ENCODE results near the gene JPH3.

The JPH3 gene

DNA sequence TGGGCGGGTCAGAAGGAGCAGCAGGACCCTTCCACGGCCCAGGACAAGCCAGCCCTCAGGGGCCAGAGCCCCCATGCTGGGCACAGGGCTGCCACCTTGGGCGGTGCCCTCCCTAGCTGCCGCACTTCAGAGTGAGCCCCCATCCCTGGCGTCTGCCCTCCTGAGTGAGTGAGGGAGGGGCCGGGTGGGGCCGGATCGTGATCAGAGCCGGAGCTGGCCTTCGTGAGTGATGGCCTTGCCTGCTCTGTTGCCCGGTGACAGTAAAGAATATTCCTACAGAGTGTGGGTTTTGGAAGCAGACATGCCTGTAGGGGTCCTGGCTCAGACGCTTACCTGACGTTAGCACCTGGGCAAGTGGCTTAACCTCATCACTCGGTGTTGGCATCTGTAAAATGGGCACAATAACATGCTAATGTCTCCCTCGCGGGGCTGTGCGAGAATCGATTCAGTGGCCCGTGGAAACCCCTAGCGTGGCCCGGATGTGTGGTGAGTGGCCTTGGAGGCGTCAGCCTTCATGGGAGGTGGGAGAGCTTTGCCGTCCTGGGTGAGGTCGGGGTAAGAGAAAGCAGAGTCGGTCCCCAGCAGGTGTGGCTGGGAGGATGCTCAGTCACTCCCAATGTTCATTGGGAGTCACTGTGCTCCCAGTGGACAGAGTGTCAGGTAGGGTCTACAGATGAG, 26.1 kb downstream of the JPH3 start:
- no peak for DNase-seq

DNA sequence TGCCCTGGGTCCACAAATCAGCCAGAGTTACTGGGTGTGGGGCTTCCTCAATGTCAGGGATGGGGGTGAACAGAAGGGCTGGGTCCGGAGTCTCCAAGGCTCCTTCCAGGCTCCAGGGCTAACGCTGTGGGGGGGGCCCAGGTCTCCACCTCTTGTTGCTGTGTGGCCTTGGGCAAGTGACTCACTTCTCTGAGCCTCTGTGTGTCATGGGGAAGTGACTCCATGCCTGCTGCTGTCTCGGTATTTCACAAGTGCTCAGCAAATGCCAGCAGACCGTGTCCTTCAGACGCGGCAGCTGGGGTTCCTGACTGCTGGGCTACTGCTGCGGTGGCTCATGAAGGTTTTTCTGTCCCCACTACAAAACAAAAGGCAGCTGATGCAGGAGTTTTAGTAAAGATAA, 26.6 kb downstream of the JPH3 start:
- no peak for DNase-seq

DNA sequence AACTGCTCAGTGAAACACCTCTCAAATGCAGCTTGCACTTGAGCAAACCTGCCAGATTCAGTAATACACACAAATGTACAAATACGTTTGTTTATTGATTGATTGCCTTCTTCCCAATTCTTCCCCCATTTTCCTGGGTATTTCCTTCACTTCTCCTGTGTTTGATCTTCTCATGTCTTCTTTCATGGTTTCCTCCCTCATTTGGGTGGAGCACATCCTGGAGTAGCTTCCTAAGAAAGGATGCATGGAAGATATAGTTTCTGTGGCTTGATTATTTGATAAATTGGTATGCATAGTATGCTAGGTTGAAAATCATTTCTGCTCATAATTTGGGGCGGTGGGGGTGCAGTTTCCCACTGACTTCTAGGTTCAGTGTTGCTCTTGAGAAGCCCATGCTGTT, 28.8 kb downstream of the JPH3 start:
- DNase-seq: no peak

GRCh38 chr16:87634411-87634810, 32.1 kb downstream of the JPH3 start:
- DNase-seq: no peak

- DNase-seq: peak; percentile 69
These were observed 33.3 kb downstream of the JPH3 start for GRCh38 chr16:87635541-87636049.

DNA sequence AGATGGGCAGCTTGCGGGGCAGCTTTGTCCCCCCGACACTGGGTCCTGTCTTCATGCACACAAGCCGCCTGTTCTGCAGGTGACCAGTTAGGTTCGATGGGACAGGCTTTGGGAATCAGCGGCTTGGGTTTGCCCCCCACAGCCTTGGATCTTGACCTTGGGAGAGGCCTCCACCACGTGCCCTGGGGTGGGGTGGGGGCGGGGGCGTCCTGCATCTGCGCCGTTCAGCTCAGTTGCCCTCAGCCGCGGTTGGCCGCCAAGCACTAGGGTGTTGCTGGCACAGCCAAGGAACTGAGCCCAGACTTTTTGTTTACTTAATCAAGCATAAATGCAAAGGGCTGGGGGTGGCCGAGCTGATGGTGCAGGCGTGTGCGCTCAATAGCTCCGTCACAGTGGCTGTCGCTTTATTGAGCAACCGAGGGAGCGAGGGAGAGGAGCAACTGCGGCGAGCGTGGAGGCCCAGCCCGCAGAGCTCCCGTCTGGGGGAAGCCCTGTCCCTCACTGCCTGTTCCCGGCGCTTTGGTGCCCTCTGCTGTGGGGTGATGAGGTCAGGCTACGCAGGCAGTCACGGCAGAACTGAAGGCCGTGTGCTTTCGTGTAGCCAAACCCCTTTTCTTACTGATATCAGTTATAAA, 33.9 kb downstream of the JPH3 start:
- peak; percentile 81 for DNase-seq

GRCh38 chr16:87636741-87637140, 34.4 kb downstream of the JPH3 start:
- no peak for DNase-seq

GRCh38 chr16:87637357-87637756, 35.0 kb downstream of the JPH3 start:
- DNase-seq: no peak

- no peak for DNase-seq
These were observed 36.4 kb downstream of the JPH3 start for GRCh38 chr16:87638736-87639135.

GRCh38 chr16:87641721-87642120, 39.4 kb downstream of the JPH3 start:
- DNase-seq: no peak

DNA sequence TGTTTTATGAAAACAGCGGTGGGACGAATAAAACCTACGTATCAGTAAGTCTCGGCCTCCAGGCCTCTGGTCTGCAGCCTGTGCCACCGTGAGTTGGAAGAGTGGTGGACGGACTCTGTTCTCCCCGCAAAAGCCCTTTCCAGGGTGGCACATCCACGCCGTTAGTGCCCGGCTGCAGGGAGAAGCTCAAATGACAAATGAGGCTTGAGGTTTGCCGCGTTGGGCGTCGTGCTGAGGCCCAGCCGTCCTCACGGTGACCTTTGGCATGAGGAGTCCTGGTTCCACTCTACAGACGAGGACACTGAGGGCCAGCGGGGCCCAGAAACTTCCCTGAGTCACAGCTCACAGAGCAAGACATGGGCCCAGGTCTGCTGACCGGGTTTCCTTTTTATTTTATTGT, 40.2 kb downstream of the JPH3 start:
- DNase-seq: no peak

- DNase-seq: no peak
These were observed 41.9 kb downstream of the JPH3 start for GRCh38 chr16:87644186-87644585.

GRCh38 chr16:87644596-87644995, 42.3 kb downstream of the JPH3 start:
- DNase-seq: no peak

GRCh38 chr16:87645802-87646201, 43.5 kb downstream of the JPH3 start:
- no peak for DNase-seq

DNA sequence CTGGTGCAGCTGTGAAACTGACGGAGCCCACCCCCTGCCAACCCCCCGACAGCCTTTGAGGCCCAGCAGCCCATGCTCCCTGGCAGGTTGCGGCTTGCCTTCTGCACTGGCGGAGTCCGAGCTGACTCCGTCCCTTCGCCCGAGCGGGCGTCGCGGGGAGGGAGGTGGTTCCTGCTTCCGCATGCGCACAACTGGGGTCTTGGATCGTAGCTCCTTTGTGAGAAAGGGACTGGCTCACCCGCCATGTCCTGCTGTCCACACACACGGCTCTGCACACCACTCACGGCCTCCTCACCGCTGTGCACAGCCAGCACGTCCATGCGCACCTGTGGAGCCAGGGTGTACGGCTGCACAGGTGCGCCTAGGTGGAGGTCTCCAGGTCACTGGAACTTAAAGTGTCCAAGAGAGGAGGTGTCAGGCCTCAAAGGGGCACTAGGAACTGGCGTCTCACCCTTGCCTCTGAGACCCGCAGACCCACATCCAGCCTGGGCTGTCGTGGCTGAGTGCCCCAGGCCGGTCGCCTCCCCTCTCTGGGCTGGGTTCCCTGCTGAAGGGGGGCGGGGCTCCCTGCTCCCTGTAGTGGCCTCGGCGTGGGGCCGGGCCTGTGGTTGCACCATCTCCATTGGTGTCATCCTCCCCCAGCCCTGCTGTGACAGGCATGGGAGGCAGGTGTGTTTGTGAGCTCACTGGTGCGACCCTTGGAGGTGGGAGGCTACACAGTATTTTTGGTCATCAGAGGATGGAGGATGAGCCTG, 45.3 kb downstream of the JPH3 start:
- no peak for DNase-seq

DNA sequence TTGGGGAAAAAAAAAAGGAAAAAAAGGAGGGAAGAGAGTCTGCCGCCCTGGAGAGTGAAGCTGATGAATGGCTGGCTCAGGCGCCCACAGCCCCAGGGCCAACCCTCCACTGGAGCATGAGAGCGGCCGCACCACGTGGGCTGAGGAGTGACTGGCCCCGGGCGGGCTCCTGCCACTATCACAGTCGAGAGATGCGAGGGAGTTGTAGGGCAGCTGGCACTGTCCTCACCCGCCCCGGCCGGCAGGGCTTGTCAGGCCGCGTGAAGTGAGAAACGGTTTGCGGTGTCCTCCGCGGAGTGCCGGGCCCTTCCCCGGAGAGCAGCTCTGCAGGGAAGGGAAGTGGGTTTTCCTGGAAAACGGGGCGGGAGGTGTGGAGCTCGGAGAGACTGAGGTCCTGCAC, 45.9 kb downstream of the JPH3 start:
- no peak for DNase-seq

- no peak for DNase-seq
These were observed 46.6 kb downstream of the JPH3 start for GRCh38 chr16:87648698-87649487.

- no peak for DNase-seq
These were observed 50.1 kb downstream of the JPH3 start for GRCh38 chr16:87652386-87652785.

DNA sequence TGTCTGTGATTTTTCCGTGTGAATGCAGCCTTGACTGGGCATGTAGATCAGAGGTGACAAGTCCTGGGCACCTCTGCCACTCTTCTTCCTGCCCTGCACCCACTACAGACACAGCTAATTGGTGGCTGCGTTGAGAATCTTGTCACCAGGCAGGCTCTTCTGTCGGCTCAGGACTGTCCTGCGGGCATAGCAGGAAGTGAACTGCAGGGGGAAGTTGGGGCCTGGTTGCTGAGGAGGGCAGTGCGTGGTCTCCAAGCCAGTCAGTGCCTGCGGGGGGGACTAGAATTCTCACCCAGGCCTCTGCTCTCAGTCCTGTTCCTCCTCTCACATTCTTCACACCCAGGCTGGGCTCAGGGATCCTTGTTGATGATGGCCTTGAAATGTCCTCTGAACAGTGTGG, 50.5 kb downstream of the JPH3 start:
- DNase-seq: no peak

GRCh38 chr16:87653234-87653633, 50.9 kb downstream of the JPH3 start:
- no peak for DNase-seq

GRCh38 chr16:87654826-87655225, 52.5 kb downstream of the JPH3 start:
- no peak for DNase-seq

GRCh38 chr16:87656328-87656727, 54.0 kb downstream of the JPH3 start:
- no peak for DNase-seq

- DNase-seq: no peak
These were observed 55.4 kb downstream of the JPH3 start for GRCh38 chr16:87657621-87658192.
